ENCODE results near the gene VSTM4. TPM values are rescaled to one million over a fixed set of nuclear protein-coding genes. Genes with fewer than 3 reads are reported as not detected.

Gene VSTM4
- total and polyA plus RNA-seq, 2 experiments from 2014 or later, result 0.21 to 0.66 TPM

DNA sequence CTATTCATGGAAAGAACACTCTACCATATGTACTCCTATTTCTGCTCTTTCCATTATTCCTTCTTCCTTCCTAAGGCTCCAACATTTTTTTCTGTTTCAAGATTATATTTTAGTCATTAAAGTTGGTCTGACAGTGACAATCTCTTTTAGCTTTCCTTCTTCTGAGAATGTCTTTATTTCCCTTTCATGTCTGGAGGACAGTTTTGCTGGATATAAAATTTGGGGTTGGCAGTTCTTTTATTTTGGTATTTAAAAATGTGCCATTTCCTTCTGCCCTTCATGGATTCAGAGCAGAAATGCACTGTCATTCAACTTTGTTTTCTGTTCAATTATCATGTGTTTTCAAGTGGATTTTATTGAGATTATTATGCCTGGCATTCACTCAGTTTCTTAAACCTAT is 53.1 kb downstream of the VSTM4 start (continued):
- TF ChIP-seq ZNF462 (CRISPR knock-in tag; IDR thresholded peaks at IDR 0.05) (no peak), NANOG (IDR thresholded peaks at IDR 0.05; ENCODE audit: borderline replicate concordance) (no peak), ZNF331 (CRISPR knock-in tag; IDR thresholded peaks at IDR 0.05; ENCODE audit: low read depth) (no peak), EZH2 (IDR thresholded peaks at IDR 0.05; ENCODE audit: low read depth, unreplicated experiment) (no peak), POLR2AphosphoS5 (IDR thresholded peaks at IDR 0.05; ENCODE audit: low read depth) (no peak), EZH2phosphoT487 (IDR thresholded peaks at IDR 0.05; ENCODE audit: unreplicated experiment) (no peak)

GRCh38 chr10:49061667-49062066 is 53.7 kb downstream of the VSTM4 start:
- no peaks in the 10 kb centered on the region for H3K27me3 ChIP-seq (ENCODE audit: insufficient read depth)
- H3K27ac Mint-ChIP-seq, result no peak overlapping the region
- peaks cover 2% of the 10 kb centered on the region for H3K27me3 Mint-ChIP-seq (ENCODE audit: insufficient read depth, low read depth, poor library complexity)
- H3K4me2 ChIP-seq, result no peak overlapping the region
- H2AFZ ChIP-seq, result no peak overlapping the region
- H3K9me3 Mint-ChIP-seq, result peaks cover 29% of the 10 kb centered on the region
- H3K4me1 Mint-ChIP-seq, result no peaks in the 10 kb centered on the region
- no peaks in the 10 kb centered on the region for H3K4me1 ChIP-seq (ENCODE audit: insufficient read depth)
- no peak overlapping the region for H3K27ac ChIP-seq (ENCODE audit: low read depth)
- ATAC-seq, result no peak
- H4K20me1 ChIP-seq (replicated peaks; ENCODE audit: insufficient read depth), result no peaks in the 10 kb centered on the region
- H3F3A ChIP-seq (replicated peaks; ENCODE audit: low read depth), result no peaks in the 10 kb centered on the region
- peaks cover 18% of the 10 kb centered on the region; the same call in 2 of the 3 replicates for H3K36me3 Mint-ChIP-seq (ENCODE audit: low read depth)
- no peaks in the 10 kb centered on the region for H3K79me2 ChIP-seq (replicated peaks; ENCODE audit: insufficient read depth)
- no peak overlapping the region for H3K4me3 Mint-ChIP-seq
- no peak overlapping the region for H3K4me3 ChIP-seq
- DNase-seq (ENCODE audit: low spot score), result no peak
- peaks cover 5% of the 10 kb centered on the region; the same call in 1 of the 2 replicates for H3K9me2 ChIP-seq (ENCODE audit: insufficient read depth)
- H3K36me3 ChIP-seq (ENCODE audit: insufficient read depth), result peaks cover 11% of the 10 kb centered on the region; the same call in 1 of the 2 replicates
- TF ChIP-seq ZNF331 (CRISPR knock-in tag; IDR thresholded peaks at IDR 0.05; ENCODE audit: low read depth), result no peak
- TF ChIP-seq JUNB (IDR thresholded peaks at IDR 0.05; ENCODE audit: unreplicated experiment), result no peak
- TF ChIP-seq, protein P1, sequence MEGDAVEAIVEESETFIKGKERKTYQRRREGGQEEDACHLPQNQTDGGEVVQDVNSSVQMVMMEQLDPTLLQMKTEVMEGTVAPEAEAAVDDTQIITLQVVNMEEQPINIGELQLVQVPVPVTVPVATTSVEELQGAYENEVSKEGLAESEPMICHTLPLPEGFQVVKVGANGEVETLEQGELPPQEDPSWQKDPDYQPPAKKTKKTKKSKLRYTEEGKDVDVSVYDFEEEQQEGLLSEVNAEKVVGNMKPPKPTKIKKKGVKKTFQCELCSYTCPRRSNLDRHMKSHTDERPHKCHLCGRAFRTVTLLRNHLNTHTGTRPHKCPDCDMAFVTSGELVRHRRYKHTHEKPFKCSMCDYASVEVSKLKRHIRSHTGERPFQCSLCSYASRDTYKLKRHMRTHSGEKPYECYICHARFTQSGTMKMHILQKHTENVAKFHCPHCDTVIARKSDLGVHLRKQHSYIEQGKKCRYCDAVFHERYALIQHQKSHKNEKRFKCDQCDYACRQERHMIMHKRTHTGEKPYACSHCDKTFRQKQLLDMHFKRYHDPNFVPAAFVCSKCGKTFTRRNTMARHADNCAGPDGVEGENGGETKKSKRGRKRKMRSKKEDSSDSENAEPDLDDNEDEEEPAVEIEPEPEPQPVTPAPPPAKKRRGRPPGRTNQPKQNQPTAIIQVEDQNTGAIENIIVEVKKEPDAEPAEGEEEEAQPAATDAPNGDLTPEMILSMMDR (conservative IDR thresholded peaks at IDR 0.05; ENCODE audit: low read depth in 2 of 2), result no peak
- TF ChIP-seq POLR2AphosphoS5 (IDR thresholded peaks at IDR 0.05; ENCODE audit: low read depth), result no peak
- TF ChIP-seq ZNF462 (CRISPR knock-in tag; IDR thresholded peaks at IDR 0.05), result no peak
- TF ChIP-seq NANOG (IDR thresholded peaks at IDR 0.05; ENCODE audit: borderline replicate concordance), result no peak

Data from GM23338 (cell line).